Mucosa of descending colon (tissue), 3 donors: ENCODE data around the gene GNG7. TPM values are rescaled to one million over a fixed set of nuclear protein-coding genes. Genes with fewer than 3 reads are reported as not detected.

ENCODE experiments used
- ATAC-seq: fragments of 200-7000 bp; cut with Tn5 transposase; one replicate; pipeline ENCODE4 v1.9.1; 2020; ENCODE audit warnings: mild to moderate bottlenecking, moderate library complexity
- DNase-seq, 3 donors: peaks; one replicate each; pipeline ENCODE4 v3.0.0-alpha.2; 2020
- H3K36me3 ChIP-seq: fragments of 200-600 bp; one replicate; pipeline ENCODE4 v1.8.0; 2021; ENCODE audit warnings: low read depth, mild to moderate bottlenecking
- H3K4me1 ChIP-seq: fragments of 200-600 bp; one replicate; pipeline ENCODE4 v1.8.0; 2021; ENCODE audit warnings: low read depth, mild to moderate bottlenecking
- H3K4me3 ChIP-seq: fragments of 200-600 bp; one replicate; pipeline ENCODE4 v1.8.0; 2021; ENCODE audit warnings: mild to moderate bottlenecking
- H3K9me3 ChIP-seq: fragments of 200-600 bp; one replicate; pipeline ENCODE4 v1.8.0; 2021; ENCODE audit warnings: mild to moderate bottlenecking
- CTCF ChIP-seq: fragments of 200-600 bp; IDR thresholded peaks from one replicate; pipeline ENCODE4 v1.8.0; 2022; ENCODE audit warnings: antibody characterized with exemption, mild to moderate bottlenecking
- intact Hi-C, 2 donors: fragments of 100-400 bp; cut with DNase I in 1 of 2; cut with micrococcal nuclease in 1 of 2; formaldehyde crosslinking; loops; one replicate each; pipeline versions ENCODE4 v1.11.0 to v1.11.1; 2022; cut with DNase I, micrococcal nuclease
- total RNA-seq, 3 donors: library from RNA; stranded (reverse); fragmentation: NEBNext Ultra II Directional in 2 of 3; extraction: Animal tissue kit (Norgen Biotek cat#: 25700) in 2 of 3; gene quantifications; one replicate each; pipeline versions ENCODE4 v1.2.1 to v1.2.4, GENCODE V29; 2021 to 2023
- donor health status: DM: no; HTN: no; CAD: no; lungs with moderate emphysema.
- donor health status: DM: no; HTN: no; CAD: no.
- donor health status: DM: no; HTN: yes; CAD: no.

GNG7 gene
- total RNA-seq, 3 donors from 2014 or later, result 2.5 to 6.9 (median 2.9) TPM

- intact Hi-C loops, result no loop called here
- Histone ChIP-seq H3K4me3 (no peak overlapping the region), H3K36me3 (no peaks in the 10 kb centered on the region), H3K9me3 (no peaks in the 10 kb centered on the region), H3K4me1 (peaks cover 5% of the 10 kb centered on the region)
- DNase-seq, result peak in 1 of 3 donors; percentile 44
- ATAC-seq, result no peak
- TF ChIP-seq CTCF, result no peak
Measured at GRCh38 chr19:2617393-2618165, 84.9 kb downstream of the GNG7 start.

GRCh38 chr19:2616741-2617392 lies 85.6 kb downstream of the GNG7 start:
- no peaks in the 10 kb centered on the region for H3K9me3 ChIP-seq
- H3K4me3 ChIP-seq, result no peak overlapping the region
- intact Hi-C loops, result no loop called here
- no peak for DNase-seq
- ATAC-seq, result peak; percentile 27
- peaks cover 5% of the 10 kb centered on the region for H3K4me1 ChIP-seq
- no peaks in the 10 kb centered on the region for H3K36me3 ChIP-seq
- no peak for TF ChIP-seq CTCF

- no peak for ATAC-seq
- no peaks in the 10 kb centered on the region for H3K9me3 ChIP-seq
- intact Hi-C loops, result no loop called here
- DNase-seq, result no peak
- no peaks in the 10 kb centered on the region for H3K36me3 ChIP-seq
- peaks cover 11% of the 10 kb centered on the region for H3K4me1 ChIP-seq
- H3K4me3 ChIP-seq, result no peak overlapping the region
- no peak for TF ChIP-seq CTCF
Measured at GRCh38 chr19:2615782-2616181, 86.7 kb downstream of the GNG7 start.

- intact Hi-C loops, result loop anchor here in 1 of 2 donors (5.0 kb wide), 1 partner anchor 136 kb away; the partner anchor contains the start of gene GADD45B
- Histone ChIP-seq H3K4me3 (no peak overlapping the region), H3K9me3 (no peaks in the 10 kb centered on the region), H3K4me1 (peaks cover 11% of the 10 kb centered on the region), H3K36me3 (no peaks in the 10 kb centered on the region)
- DNase-seq (no peak), ATAC-seq (peak; percentile 56)
- peak; percentile 89 for TF ChIP-seq CTCF
Measured at GRCh38 chr19:2613507-2614295, 88.8 kb downstream of the GNG7 start.

GRCh38 chr19:2612619-2613249 lies 89.8 kb downstream of the GNG7 start:
- ATAC-seq (no peak), DNase-seq (no peak)
- intact Hi-C loops, result loop anchor here in 1 of 2 donors (5.0 kb wide), 1 partner anchor 135 kb away; the partner anchor contains the start of gene GADD45B

More at GRCh38 chr19:2612619-2613249, 89.8 kb downstream of the GNG7 start:
- H3K4me1 ChIP-seq, result peaks cover 11% of the 10 kb centered on the region
- no peaks in the 10 kb centered on the region for H3K36me3 ChIP-seq
- H3K4me3 ChIP-seq, result no peak overlapping the region
- no peak for TF ChIP-seq CTCF
- no peaks in the 10 kb centered on the region for H3K9me3 ChIP-seq
